OCI-LY1 (cell line): ENCODE data around the gene DNAJC11.

Source experiments
- H2AFZ ChIP-seq: fragments of 200-600 bp; sonication (generic), shearing (Covaris generic); 2 replicates; pipeline ENCODE4 v1.6.0; 2014; ENCODE audit warnings: antibody characterized with exemption, mild to moderate bottlenecking, low read length
- H3F3A ChIP-seq: fragments of 200-600 bp; sonication (generic), shearing (Covaris generic); 2 replicates; pipeline ENCODE4 v1.6.0; 2014; ENCODE audit warnings: mild to moderate bottlenecking, antibody characterized with exemption, low read length, moderate library complexity; ENCODE audit not compliant: insufficient read depth
- H3K27ac ChIP-seq: fragments of 200-600 bp; sonication (generic); 2 replicates; pipeline ENCODE4 v1.5.1; 2014; ENCODE audit warnings: low read length, mixed run types, mild to moderate bottlenecking, low read depth; ENCODE audit not compliant: poor library complexity, severe bottlenecking
- H3K27me3 ChIP-seq: fragments of 200-600 bp; sonication (generic); 2 replicates; pipeline ENCODE4 v1.6.0; 2014; ENCODE audit warnings: antibody characterized with exemption, mild to moderate bottlenecking, low read length, moderate library complexity; ENCODE audit not compliant: insufficient read depth
- H3K36me3 ChIP-seq: fragments of 200-600 bp; sonication (generic); 2 replicates; pipeline ENCODE4 v1.6.1; 2014; ENCODE audit warnings: mild to moderate bottlenecking, antibody characterized with exemption, low read length, moderate library complexity, mixed read lengths; ENCODE audit not compliant: insufficient read depth
- H3K4me1 ChIP-seq: fragments of 200-600 bp; sonication (generic); 2 replicates; pipeline ENCODE4 v1.5.1; 2014; ENCODE audit warnings: mild to moderate bottlenecking, low read length, moderate library complexity; ENCODE audit not compliant: insufficient read depth, severe bottlenecking
- H3K4me2 ChIP-seq: fragments of 200-600 bp; sonication (generic), shearing (Covaris generic); 2 replicates; pipeline ENCODE4 v1.6.1; 2014; ENCODE audit warnings: low read length
- H3K4me3 ChIP-seq: fragments of 200-600 bp; sonication (generic); 2 replicates; pipeline ENCODE4 v1.5.1; 2014; ENCODE audit warnings: low read length, low read depth, mild to moderate bottlenecking, mixed read lengths; ENCODE audit not compliant: poor library complexity, severe bottlenecking
- H3K79me2 ChIP-seq: fragments of 200-600 bp; shearing (Covaris generic); 2 replicates; pipeline ENCODE4 v1.6.1; 2016; ENCODE audit warnings: mixed run types, low read length, mixed read lengths; ENCODE audit not compliant: insufficient read depth
- H3K9ac ChIP-seq: fragments of 200-600 bp; sonication (generic), shearing (Covaris generic); 2 replicates; pipeline ENCODE4 v1.6.1; 2014; ENCODE audit warnings: mild to moderate bottlenecking, low read length, mixed read lengths
- H3K9me2 ChIP-seq: fragments of 200-600 bp; sonication (generic), shearing (Covaris generic); 2 replicates; pipeline ENCODE4 v1.6.1; 2014; ENCODE audit warnings: low read depth, mild to moderate bottlenecking, low read length, mixed read lengths
- H3K9me3 ChIP-seq: fragments of 200-600 bp; shearing (Covaris generic); 2 replicates; pipeline ENCODE4 v1.6.1; 2014; ENCODE audit warnings: low read length, mixed read lengths
- H4K20me1 ChIP-seq: fragments of 200-600 bp; sonication (generic), shearing (Covaris generic); 2 replicates; pipeline ENCODE4 v1.6.0; 2016; ENCODE audit warnings: mild to moderate bottlenecking, low read length; ENCODE audit not compliant: insufficient read depth
- EZH2 ChIP-seq: fragments of 200-600 bp; sonication (generic), shearing (Covaris generic); IDR thresholded peaks from 2 replicates; pipeline ENCODE4 v1.8.0; 2017; ENCODE audit warnings: borderline replicate concordance, mixed run types, mild to moderate bottlenecking, antibody characterized with exemption, low read length, moderate library complexity, mixed read lengths
- TF ChIP-seq, protein P1 (sequence below): fragments of 200-600 bp; sonication (generic), shearing (Covaris generic); IDR thresholded peaks from 2 replicates; pipeline ENCODE4 v1.5.1; 2017; ENCODE audit warnings: mild to moderate bottlenecking, antibody characterized with exemption, low read length, moderate library complexity, mixed read lengths

Gene DNAJC11

DNA sequence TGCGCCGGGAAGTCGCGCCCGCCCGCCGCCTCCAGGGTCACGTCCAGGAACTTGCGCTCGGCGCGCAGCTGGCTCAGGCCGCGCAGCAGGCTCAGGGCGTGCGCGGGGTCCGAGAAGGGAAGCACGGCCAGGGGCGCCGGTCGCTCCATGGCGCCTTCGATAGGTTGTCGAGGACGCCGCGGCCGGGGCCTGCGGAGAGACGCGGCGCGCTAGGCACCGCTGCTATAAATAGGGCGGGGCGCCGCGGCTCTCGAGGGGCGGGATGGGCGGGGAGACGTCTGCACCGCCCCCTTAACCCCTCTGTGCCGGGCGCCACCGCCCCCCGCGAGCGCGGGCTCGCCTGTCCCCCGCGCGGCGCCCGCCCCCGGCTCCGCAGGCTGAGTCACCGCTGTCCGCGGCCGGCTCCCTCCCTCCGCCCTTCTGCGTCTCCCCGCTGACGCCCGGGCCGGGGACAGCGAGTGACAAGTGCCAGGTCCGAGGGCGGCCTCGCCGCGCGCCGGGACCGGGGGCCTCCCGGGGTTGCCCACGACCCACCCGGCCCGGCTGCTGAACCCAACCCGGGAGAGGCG, 98.9 kb downstream of the DNAJC11 start, which contains the start of gene KLHL21:
Gene KLHL21 (minus strand): TSS at position 201 of the 569 bp plus-strand sequence. CDS start 52 bp downstream, at position 149.
- peak within 1 kb of the TSS; percentile 90 for H3K27ac ChIP-seq
- peak within 1 kb of the TSS; percentile 95 for H3K9ac ChIP-seq

DNA sequence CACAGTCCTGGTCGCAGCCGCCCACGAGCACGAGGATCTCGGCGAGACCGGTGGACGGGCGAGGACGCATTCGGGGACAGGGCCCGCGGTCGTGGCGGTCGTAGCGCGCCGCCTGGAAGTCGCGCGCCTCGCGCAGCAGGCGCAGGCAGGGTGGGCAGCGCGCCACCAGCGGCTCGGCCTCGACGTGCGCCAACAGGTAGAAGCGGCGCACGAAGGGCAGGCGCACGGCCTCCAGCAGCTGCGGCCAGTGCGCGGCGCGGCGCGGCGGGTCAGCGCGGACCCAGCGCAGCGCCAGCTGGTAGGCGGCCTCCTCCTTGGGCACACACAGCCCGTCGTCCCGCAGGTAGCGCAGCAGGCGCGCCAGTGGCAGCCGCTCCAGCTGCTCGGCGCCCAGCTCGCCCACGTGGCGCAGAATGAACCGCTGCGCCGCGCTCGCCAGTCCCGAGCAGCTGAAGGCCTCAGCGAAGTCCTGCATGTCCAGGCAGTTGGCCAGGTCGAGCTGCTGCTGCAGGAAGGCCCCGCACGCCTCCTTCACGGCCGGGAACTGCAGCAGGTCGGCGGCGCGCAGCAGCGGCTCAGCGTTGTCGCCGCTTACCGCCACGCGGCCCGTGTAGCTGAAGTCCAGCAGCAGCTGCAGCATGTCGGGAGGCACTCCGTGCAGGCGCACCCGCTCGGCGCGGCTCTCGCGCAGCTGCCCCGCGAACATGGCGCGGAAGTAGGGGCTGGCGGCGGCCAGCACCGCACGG, 99.5 kb downstream of the DNAJC11 start:
- Histone ChIP-seq H3K79me2 (peaks cover 27% of the 10 kb centered on the region), H3K27me3 (no peaks in the 10 kb centered on the region), H3K27ac (peak overlapping the region; percentile 81), H3F3A (no peaks in the 10 kb centered on the region), H3K4me2 (peak overlapping the region; percentile 99), H3K9me2 (no peaks in the 10 kb centered on the region), H3K36me3 (peaks cover 33% of the 10 kb centered on the region), H3K9ac (peak overlapping the region; percentile 95), H3K9me3 (no peaks in the 10 kb centered on the region), H2AFZ (no peak overlapping the region), H3K4me1 (peaks cover 48% of the 10 kb centered on the region), H4K20me1 (no peaks in the 10 kb centered on the region), H3K4me3 (peak overlapping the region; percentile 78)
- no peak for TF ChIP-seq EZH2
- TF ChIP-seq, protein P1, sequence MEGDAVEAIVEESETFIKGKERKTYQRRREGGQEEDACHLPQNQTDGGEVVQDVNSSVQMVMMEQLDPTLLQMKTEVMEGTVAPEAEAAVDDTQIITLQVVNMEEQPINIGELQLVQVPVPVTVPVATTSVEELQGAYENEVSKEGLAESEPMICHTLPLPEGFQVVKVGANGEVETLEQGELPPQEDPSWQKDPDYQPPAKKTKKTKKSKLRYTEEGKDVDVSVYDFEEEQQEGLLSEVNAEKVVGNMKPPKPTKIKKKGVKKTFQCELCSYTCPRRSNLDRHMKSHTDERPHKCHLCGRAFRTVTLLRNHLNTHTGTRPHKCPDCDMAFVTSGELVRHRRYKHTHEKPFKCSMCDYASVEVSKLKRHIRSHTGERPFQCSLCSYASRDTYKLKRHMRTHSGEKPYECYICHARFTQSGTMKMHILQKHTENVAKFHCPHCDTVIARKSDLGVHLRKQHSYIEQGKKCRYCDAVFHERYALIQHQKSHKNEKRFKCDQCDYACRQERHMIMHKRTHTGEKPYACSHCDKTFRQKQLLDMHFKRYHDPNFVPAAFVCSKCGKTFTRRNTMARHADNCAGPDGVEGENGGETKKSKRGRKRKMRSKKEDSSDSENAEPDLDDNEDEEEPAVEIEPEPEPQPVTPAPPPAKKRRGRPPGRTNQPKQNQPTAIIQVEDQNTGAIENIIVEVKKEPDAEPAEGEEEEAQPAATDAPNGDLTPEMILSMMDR, result no peak

More for the DNA sequence above, 98.9 kb downstream of the DNAJC11 start, which contains the start of gene KLHL21:
- Histone ChIP-seq H3K4me3 (peak within 1 kb of the TSS; percentile 78), H3K4me2 (peak within 1 kb of the TSS; percentile 99), H4K20me1 (no peaks in the 10 kb centered on the region), H3K4me1 (peaks cover 44% of the 10 kb centered on the region), H3K79me2 (peaks cover 27% of the 10 kb centered on the region), H3K9me2 (no peaks in the 10 kb centered on the region), H3K27me3 (no peaks in the 10 kb centered on the region), H3K9me3 (no peaks in the 10 kb centered on the region), H2AFZ (peak within 1 kb of the TSS; percentile 25; the same call in 1 of the 2 replicates), H3K36me3 (peaks cover 26% of the 10 kb centered on the region), H3F3A (no peaks in the 10 kb centered on the region)
- TF ChIP-seq, protein P1, result no peak
- TF ChIP-seq EZH2, result no peak

GRCh38 chr1:6601049-6601922, 100.3 kb downstream of the DNAJC11 start:
- Histone ChIP-seq H4K20me1 (no peaks in the 10 kb centered on the region), H2AFZ (no peak overlapping the region), H3K4me3 (peak overlapping the region; percentile 78), H3K9me3 (no peaks in the 10 kb centered on the region), H3K9ac (peak overlapping the region; percentile 95), H3F3A (no peaks in the 10 kb centered on the region), H3K27me3 (no peaks in the 10 kb centered on the region), H3K4me1 (peaks cover 56% of the 10 kb centered on the region), H3K9me2 (no peaks in the 10 kb centered on the region), H3K4me2 (peak overlapping the region; percentile 99), H3K36me3 (peaks cover 41% of the 10 kb centered on the region), H3K79me2 (peaks cover 27% of the 10 kb centered on the region), H3K27ac (peak overlapping the region; percentile 81)
- TF ChIP-seq EZH2, result no peak
- TF ChIP-seq, protein P1, result peak; percentile 14; the same call in 1 of the 2 replicates
